ENCODE measurements around the gene PDXK. TPM values are rescaled to one million over a fixed set of nuclear protein-coding genes. Genes with fewer than 3 reads are reported as not detected.

PDXK gene
- total and polyA plus RNA-seq, 2 of the 8 experiments (the other 6 are each of a cell fraction or from before 2014, with no cell fraction given), result 78.0 to 112 TPM

DNA sequence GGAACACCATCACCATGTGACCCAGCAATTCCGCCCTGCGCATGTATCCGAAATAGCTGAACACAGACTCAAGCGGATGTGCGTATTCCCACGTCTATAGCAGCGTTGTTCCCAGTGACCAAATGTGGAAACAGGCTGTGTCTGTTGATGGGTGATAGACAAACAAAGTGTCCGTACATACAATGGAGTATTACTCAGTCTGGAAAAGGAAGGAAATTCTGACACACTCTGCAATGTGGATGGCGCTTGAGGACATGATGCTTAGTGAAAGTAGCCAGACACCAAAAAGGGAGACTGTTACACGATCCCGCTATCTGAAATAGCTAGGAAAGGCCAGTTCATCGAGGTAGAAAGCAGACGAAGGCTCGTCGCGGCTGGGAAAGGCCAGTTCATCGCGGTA is 25.8 kb downstream of the PDXK start:
- H3K27ac ChIP-seq (ENCODE audit: low read depth, low read length), result no peak overlapping the region
- H3K23ac ChIP-seq (ENCODE audit: insufficient read length), result no peak overlapping the region
- ChIA-PET CTCF (ENCODE audit: partially characterized antibody) (no interaction called here), POLR2A (ENCODE audit: partially characterized antibody) (no interaction called here)
- H3K36me3 ChIP-seq (ENCODE audit: control insufficient read depth in 2 of 4, insufficient read depth in 4 of 4, low read length in 3 of 4), result peaks cover 0 to 14% (median 13%) of the 10 kb centered on the region in 4 experiments; a peak in 6 of 8 replicates
- no peak overlapping the region for H3K14ac ChIP-seq (ENCODE audit: insufficient read length)
- no peak overlapping the region for H3K56ac ChIP-seq (replicated peaks; ENCODE audit: insufficient read length, low read depth, low read length)
- no peaks in the 10 kb centered on the region for H3K27me3 ChIP-seq (replicated peaks in 1 of 4; ENCODE audit: control insufficient read depth in 3 of 4, extremely low read depth in 1 of 4, insufficient read depth in 3 of 4, low read length in 3 of 4)
- H3K9ac ChIP-seq (replicated peaks in 1 of 4; ENCODE audit: extremely low read depth in 1 of 4, low read depth in 3 of 4, low read length in 3 of 4), result no peak overlapping the region
- 0 out of 2 replicates have a peak, but pooled peaks cover 2% of the 10 kb centered on the region for H3K79me1 ChIP-seq (ENCODE audit: low read depth, low read length)
- H4K91ac ChIP-seq (replicated peaks; ENCODE audit: insufficient read length, low read length), result no peak overlapping the region
- no peak overlapping the region for H2BK12ac ChIP-seq (ENCODE audit: low read depth, low read length)
- H2BK15ac ChIP-seq (ENCODE audit: low read length), result no peak overlapping the region
- no peaks in the 10 kb centered on the region for H3K23me2 ChIP-seq (ENCODE audit: low read depth, low read length)
- H3K18ac ChIP-seq (ENCODE audit: extremely low read depth, low read length), result no peak overlapping the region
- DNase-seq (ENCODE audit: low read depth in 1 of 2, low spot score in 2 of 2) (no peak), FAIRE-seq (no peak)
- no peak overlapping the region for H2BK20ac ChIP-seq (ENCODE audit: low read length)
- 96% methylated on average over 18 of the region's 18 CpGs; no CpG with 5 or more reads in 1 of the 2 experiments for WGBS, 2 experiments (ENCODE audit: extremely low coverage in 1 of 2, insufficient coverage in 1 of 2, insufficient read length in 1 of 2, insufficient replicate concordance in 2 of 2, low coverage in 1 of 2, low lambda C conversion rate in 2 of 2, missing lambda C conversion rate in 1 of 2)
- H4K8ac ChIP-seq (ENCODE audit: extremely low read depth, insufficient read depth, low read length), result no peak overlapping the region
- peaks cover 0 to 7% of the 10 kb centered on the region in 2 experiments for H4K20me1 ChIP-seq (replicated peaks in 1 of 2; ENCODE audit: control insufficient read depth in 1 of 2, insufficient read depth in 2 of 2, low read length in 2 of 2)
- H4K5ac ChIP-seq (ENCODE audit: insufficient read length, low read depth, low read length), result no peak overlapping the region
- H3K4ac ChIP-seq (replicated peaks; ENCODE audit: insufficient read length, low read depth, low read length), result no peak overlapping the region
- no peak overlapping the region for H2BK5ac ChIP-seq (ENCODE audit: low read depth, low read length)
- no peak overlapping the region for H2BK120ac ChIP-seq (replicated peaks; ENCODE audit: low read depth, low read length)
- no peak overlapping the region for H2AK5ac ChIP-seq (ENCODE audit: low read depth, low read length)
- no peak overlapping the region for H3K4me3 ChIP-seq (ENCODE audit: extremely low read depth in 1 of 4, insufficient read depth in 2 of 4, low read depth in 3 of 4, low read length in 4 of 4)
- H2AFZ ChIP-seq (ENCODE audit: low read length), result no peak overlapping the region
- no peaks in the 10 kb centered on the region for H3K79me2 ChIP-seq (ENCODE audit: control insufficient read depth in 1 of 2, insufficient read depth in 2 of 2, low read length in 2 of 2)
- no peaks in the 10 kb centered on the region for H3K9me3 ChIP-seq (ENCODE audit: insufficient read depth in 2 of 2, low read depth in 1 of 2, low read length in 1 of 2)
- H3K4me1 ChIP-seq (replicated peaks in 1 of 4; ENCODE audit: control insufficient read depth in 3 of 4, insufficient read depth in 4 of 4, low read length in 3 of 4), result peaks cover 0 to 9% (median 4%) of the 10 kb centered on the region in 4 experiments; a peak in 5 of 7 replicates
- H3K4me2 ChIP-seq (ENCODE audit: insufficient read depth in 1 of 2, low read depth in 2 of 2, low read length in 2 of 2), result no peak overlapping the region
- TF ChIP-seq POU5F1 (IDR thresholded peaks at IDR 0.05; ENCODE audit: low read depth, low read length) (no peak), YY1 (IDR thresholded peaks at IDR 0.05; ENCODE audit: low read depth, low read length) (no peak), ASH2L (IDR thresholded peaks at IDR 0.05; ENCODE audit: low read length) (no peak), EGR1 (IDR thresholded peaks at IDR 0.05; ENCODE audit: borderline replicate concordance, low read depth, low read length) (no peak), CTBP2 (IDR thresholded peaks at IDR 0.05; ENCODE audit: borderline replicate concordance, insufficient read depth, insufficient read length, low read length) (no peak), KDM5A (IDR thresholded peaks at IDR 0.05; ENCODE audit: low read length) (no peak), BACH1 (IDR thresholded peaks at IDR 0.05; ENCODE audit: low read length) (no peak), FOSL1 (IDR thresholded peaks at IDR 0.05; ENCODE audit: insufficient read depth, low read depth, low read length) (no peak), RXRA (IDR thresholded peaks at IDR 0.05; ENCODE audit: insufficient read depth, low read depth, low read length) (no peak), PHF8 (conservative IDR thresholded peaks at IDR 0.05; ENCODE audit: low read depth, low read length) (no peak)
- TF ChIP-seq, protein P1, sequence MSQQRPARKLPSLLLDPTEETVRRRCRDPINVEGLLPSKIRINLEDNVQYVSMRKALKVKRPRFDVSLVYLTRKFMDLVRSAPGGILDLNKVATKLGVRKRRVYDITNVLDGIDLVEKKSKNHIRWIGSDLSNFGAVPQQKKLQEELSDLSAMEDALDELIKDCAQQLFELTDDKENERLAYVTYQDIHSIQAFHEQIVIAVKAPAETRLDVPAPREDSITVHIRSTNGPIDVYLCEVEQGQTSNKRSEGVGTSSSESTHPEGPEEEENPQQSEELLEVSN (IDR thresholded peaks at IDR 0.05), result no peak

Data from H1 (cell line).